ENCODE data around the gene ACOT4. TPM values are rescaled to one million over a fixed set of nuclear protein-coding genes. Genes with fewer than 3 reads are reported as not detected.
"Not testable (repeated sequence)": the region's sequence is repeated elsewhere in the genome, so short reads cannot be mapped to it uniquely, and the experiment has no call there.

The ACOT4 gene
- polyA plus RNA-seq, 3 donors, result 0.04 to 0.12 TPM; not detected in 1

GRCh38 chr14:73588695-73589094 is 3.0 kb upstream of the ACOT4 start:
- no peak for TF ChIP-seq CTCF (IDR thresholded peaks at IDR 0.05)
- Histone ChIP-seq H3K79me2 (ENCODE audit: insufficient read depth, low read length) (no peaks in the 10 kb centered on the region), H3K4me3 (replicated peaks in 1 of 3; ENCODE audit: low read depth in 2 of 3, low read length in 3 of 3) (no peak overlapping the region), H3K4me1 (ENCODE audit: control insufficient read depth in 1 of 2, insufficient read depth in 2 of 2, low read length in 2 of 2) (peaks cover 8 to 14% of the 10 kb centered on the region in 2 donors), H3K36me3 (replicated peaks in 1 of 2; ENCODE audit: control insufficient read depth in 1 of 2, insufficient read depth in 2 of 2, low read length in 2 of 2) (no peaks in the 10 kb centered on the region), H3K9ac (ENCODE audit: insufficient read depth, low read length, poor library complexity, severe bottlenecking) (no peak overlapping the region), H3K9me3 (replicated peaks in 1 of 2; ENCODE audit: control insufficient read depth in 1 of 2, insufficient read depth in 1 of 2, low read length in 2 of 2) (no peaks in the 10 kb centered on the region), H3K27ac (ENCODE audit: low read depth in 1 of 2, low read length in 2 of 2) (no peak overlapping the region), H2AFZ (ENCODE audit: insufficient read depth, low read depth, low read length, poor library complexity, severe bottlenecking) (no peak overlapping the region), H4K20me1 (ENCODE audit: insufficient read depth, low read length) (no peaks in the 10 kb centered on the region), H3K27me3 (ENCODE audit: control insufficient read depth in 2 of 2, insufficient read depth in 2 of 2, low read length in 2 of 2) (no peaks in the 10 kb centered on the region), H3K4me2 (replicated peaks; ENCODE audit: extremely low read depth, low read length, poor library complexity, severe bottlenecking) (no peak overlapping the region)
- no CpG with 5 or more reads among the region's 1 CpG for WGBS (ENCODE audit: insufficient coverage)
- peaks cover 0 to 8% (median 6%) of the 10 kb centered on the region in 7 donors for H3K9me3 Mint-ChIP-seq
- intact Hi-C loops (cut with micrococcal nuclease), result no loop called here
- H3K27ac Mint-ChIP-seq, result no peak overlapping the region
- H3K4me3 Mint-ChIP-seq, result no peak overlapping the region
- DNase-seq, result no peak
- no peaks in the 10 kb centered on the region for H3K36me3 Mint-ChIP-seq
- peaks cover 15% of the 10 kb centered on the region for H3K4me1 Mint-ChIP-seq
- peaks cover 20 to 34% (median 25%) of the 10 kb centered on the region in 3 donors for H3K27me3 Mint-ChIP-seq (ENCODE audit: low read depth in 3 of 3)

GRCh38 chr14:73589116-73589515 is 2.6 kb upstream of the ACOT4 start:
- Histone ChIP-seq H3K4me3 (replicated peaks in 1 of 3; ENCODE audit: low read depth in 2 of 3, low read length in 3 of 3) (no peak overlapping the region), H3K27ac (ENCODE audit: low read depth in 1 of 2, low read length in 2 of 2) (no peak overlapping the region), H3K27me3 (ENCODE audit: control insufficient read depth in 2 of 2, insufficient read depth in 2 of 2, low read length in 2 of 2) (no peaks in the 10 kb centered on the region), H3K36me3 (replicated peaks in 1 of 2; ENCODE audit: control insufficient read depth in 1 of 2, insufficient read depth in 2 of 2, low read length in 2 of 2) (no peaks in the 10 kb centered on the region), H4K20me1 (ENCODE audit: insufficient read depth, low read length) (no peaks in the 10 kb centered on the region), H3K4me2 (replicated peaks; ENCODE audit: extremely low read depth, low read length, poor library complexity, severe bottlenecking) (no peak overlapping the region), H3K4me1 (ENCODE audit: control insufficient read depth in 1 of 2, insufficient read depth in 2 of 2, low read length in 2 of 2) (peaks cover 8 to 14% of the 10 kb centered on the region in 2 donors), H2AFZ (ENCODE audit: insufficient read depth, low read depth, low read length, poor library complexity, severe bottlenecking) (no peak overlapping the region), H3K9me3 (replicated peaks in 1 of 2; ENCODE audit: control insufficient read depth in 1 of 2, insufficient read depth in 1 of 2, low read length in 2 of 2) (no peaks in the 10 kb centered on the region), H3K9ac (ENCODE audit: insufficient read depth, low read length, poor library complexity, severe bottlenecking) (no peak overlapping the region), H3K79me2 (ENCODE audit: insufficient read depth, low read length) (no peaks in the 10 kb centered on the region)
- no peak for TF ChIP-seq CTCF (IDR thresholded peaks at IDR 0.05)
- WGBS (ENCODE audit: insufficient coverage), result 50% methylated on average over 3 of the region's 4 CpGs
- Mint-ChIP-seq H3K9me3 (peaks cover 0 to 8% (median 6%) of the 10 kb centered on the region in 7 donors), H3K4me3 (no peak overlapping the region), H3K4me1 (peaks cover 15% of the 10 kb centered on the region), H3K27ac (peak overlapping the region in 2 of 7 donors; percentile 15 to 27), H3K36me3 (no peaks in the 10 kb centered on the region), H3K27me3 (ENCODE audit: low read depth in 3 of 3) (peaks cover 20 to 34% (median 25%) of the 10 kb centered on the region in 3 donors)
- intact Hi-C loops (cut with micrococcal nuclease), result no loop called here
- no peak for DNase-seq

- H3K27ac Mint-ChIP-seq; H3K27me3 ChIP-seq (ENCODE audit: control insufficient read depth in 2 of 2, insufficient read depth in 2 of 2, low read length in 2 of 2): not testable (repeated sequence)
- WGBS (ENCODE audit: insufficient coverage), result 100% methylated on average over 2 of the region's 32 CpGs
These were observed 1.0 kb upstream of the ACOT4 start for GRCh38 chr14:73590673-73591004.

More at GRCh38 chr14:73590673-73591004, 1.0 kb upstream of the ACOT4 start:
- H3K36me3 ChIP-seq (replicated peaks in 1 of 2; ENCODE audit: control insufficient read depth in 1 of 2, insufficient read depth in 2 of 2, low read length in 2 of 2); H3K9me3 ChIP-seq (replicated peaks in 1 of 2; ENCODE audit: control insufficient read depth in 1 of 2, insufficient read depth in 1 of 2, low read length in 2 of 2); H3K9me3 Mint-ChIP-seq; H3K9ac ChIP-seq (ENCODE audit: insufficient read depth, low read length, poor library complexity, severe bottlenecking); H4K20me1 ChIP-seq (ENCODE audit: insufficient read depth, low read length); H3K4me3 Mint-ChIP-seq; H3K27ac ChIP-seq (ENCODE audit: low read depth in 1 of 2, low read length in 2 of 2); H2AFZ ChIP-seq (ENCODE audit: insufficient read depth, low read depth, low read length, poor library complexity, severe bottlenecking); H3K36me3 Mint-ChIP-seq; DNase-seq; H3K79me2 ChIP-seq (ENCODE audit: insufficient read depth, low read length); H3K4me3 ChIP-seq (replicated peaks in 1 of 3; ENCODE audit: low read depth in 2 of 3, low read length in 3 of 3); intact Hi-C loops (cut with micrococcal nuclease); H3K4me2 ChIP-seq (replicated peaks; ENCODE audit: extremely low read depth, low read length, poor library complexity, severe bottlenecking): not testable (repeated sequence)
- peaks cover 15% of the 10 kb centered on the region for H3K4me1 Mint-ChIP-seq
- peaks cover 8 to 14% of the 10 kb centered on the region in 2 donors for H3K4me1 ChIP-seq (ENCODE audit: control insufficient read depth in 1 of 2, insufficient read depth in 2 of 2, low read length in 2 of 2)
- H3K27me3 Mint-ChIP-seq (ENCODE audit: low read depth in 3 of 3), result peaks cover 19 to 34% (median 25%) of the 10 kb centered on the region in 3 donors

Data from CD14-positive monocyte (primary cell).